MG63 (cell line): ENCODE results near the gene OAS3. TPM values are rescaled to one million over a fixed set of nuclear protein-coding genes. Genes with fewer than 3 reads are reported as not detected.
A peak's percentile ranks its signal among the peaks of the same experiment; 100 is the strongest.
"Not testable (repeated sequence)": the region's sequence is repeated elsewhere in the genome, so short reads cannot be mapped to it uniquely, and the experiment has no call there.

ENCODE experiments used
- DNase-seq: peaks from one replicate; pipeline ENCODE4 v3.0.0-alpha.2; 2020
- H3K27me3 ChIP-seq: fragments of 250-450 bp; sonication (Bioruptor Pico); 2 replicates; pipeline ENCODE4 v1.5.1; 2020; ENCODE audit warnings: mild to moderate bottlenecking, moderate library complexity
- H3K36me3 ChIP-seq: fragments of 250-450 bp; sonication (Bioruptor Pico); 2 replicates; pipeline ENCODE4 v1.5.1; 2020; ENCODE audit warnings: mild to moderate bottlenecking, moderate library complexity
- H3K4me3 ChIP-seq: fragments of 250-450 bp; sonication (Bioruptor Pico); 2 replicates; pipeline ENCODE4 v1.5.1; 2020; ENCODE audit warnings: mild to moderate bottlenecking, moderate library complexity
- H3K9me3 ChIP-seq: fragments of 250-450 bp; sonication (Bioruptor Pico); 2 replicates; pipeline ENCODE4 v1.5.1; 2020; ENCODE audit warnings: mild to moderate bottlenecking, moderate library complexity
- total RNA-seq: library from RNA; depleted of rRNA; stranded (reverse); fragments of >200 nt; shearing (Covaris generic); gene quantifications from 2 replicates; pipeline ENCODE4 v1.2.3, GENCODE V29; 2014; ENCODE audit warnings: low replicate concordance

The OAS3 gene
- total RNA-seq, 1 experiment from 2014 or later = 12.5 TPM

DNA sequence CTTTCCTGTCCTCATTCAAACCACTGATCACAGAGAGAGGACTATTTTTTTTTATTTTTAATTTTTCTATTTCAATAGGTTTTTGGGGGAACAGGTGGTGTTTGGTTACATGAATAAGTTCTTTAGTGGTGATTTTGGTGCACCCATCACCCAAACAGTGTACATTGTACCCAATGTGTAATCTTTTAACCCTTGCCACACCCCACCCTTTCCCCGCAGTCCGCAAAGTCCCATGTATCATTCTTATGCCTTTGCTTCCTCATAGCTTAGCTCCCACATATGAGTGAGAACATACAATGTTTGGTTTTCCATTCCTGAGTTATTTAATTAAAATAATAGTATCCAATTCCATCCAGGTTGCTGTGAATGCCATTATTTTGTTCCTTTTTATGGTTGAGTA, 24.4 kb upstream of the OAS3 start:
- not testable (repeated sequence) for H3K36me3 ChIP-seq, H3K4me3 ChIP-seq, DNase-seq, H3K27me3 ChIP-seq
- H3K9me3 ChIP-seq = peaks cover 14% of the 10 kb centered on the region

DNA sequence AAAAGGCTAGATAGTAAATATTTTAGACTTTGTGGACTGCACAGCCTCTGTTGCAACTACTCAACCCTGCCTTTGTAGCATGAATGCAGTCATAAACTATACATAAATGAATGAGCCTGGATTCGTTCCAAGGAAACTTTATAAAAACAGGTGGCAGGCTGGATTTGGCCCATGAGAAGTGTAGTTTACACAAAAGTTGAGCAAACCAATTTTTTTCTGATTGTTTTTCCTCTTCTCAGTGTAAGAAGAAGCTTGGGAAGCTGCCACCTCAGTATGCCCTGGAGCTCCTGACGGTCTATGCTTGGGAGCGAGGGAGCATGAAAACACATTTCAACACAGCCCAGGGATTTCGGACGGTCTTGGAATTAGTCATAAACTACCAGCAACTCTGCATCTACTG, 22.0 kb upstream of the OAS3 start:
- Histone ChIP-seq H3K9me3 (peaks cover 14% of the 10 kb centered on the region), H3K4me3 (no peak overlapping the region), H3K36me3 (no peaks in the 10 kb centered on the region), H3K27me3 (no peaks in the 10 kb centered on the region)
- peak; percentile 86 for DNase-seq

DNA sequence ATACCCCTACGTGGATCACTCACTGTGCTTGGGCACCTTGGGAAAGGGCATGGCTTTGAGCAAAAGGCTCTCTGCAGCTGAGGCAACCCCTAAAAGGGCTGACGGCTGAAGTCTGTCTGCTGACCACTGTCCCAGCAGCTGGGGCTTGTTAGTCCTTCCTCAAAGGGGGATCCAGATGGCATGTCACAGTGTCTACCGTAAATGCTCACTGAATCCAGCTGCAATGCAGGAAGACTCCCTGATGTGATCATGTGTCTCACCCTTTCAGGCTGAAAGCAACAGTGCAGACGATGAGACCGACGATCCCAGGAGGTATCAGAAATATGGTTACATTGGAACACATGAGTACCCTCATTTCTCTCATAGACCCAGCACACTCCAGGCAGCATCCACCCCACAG, 19.2 kb upstream of the OAS3 start:
- no peaks in the 10 kb centered on the region; the same call in 1 of the 2 replicates for H3K27me3 ChIP-seq

DNA sequence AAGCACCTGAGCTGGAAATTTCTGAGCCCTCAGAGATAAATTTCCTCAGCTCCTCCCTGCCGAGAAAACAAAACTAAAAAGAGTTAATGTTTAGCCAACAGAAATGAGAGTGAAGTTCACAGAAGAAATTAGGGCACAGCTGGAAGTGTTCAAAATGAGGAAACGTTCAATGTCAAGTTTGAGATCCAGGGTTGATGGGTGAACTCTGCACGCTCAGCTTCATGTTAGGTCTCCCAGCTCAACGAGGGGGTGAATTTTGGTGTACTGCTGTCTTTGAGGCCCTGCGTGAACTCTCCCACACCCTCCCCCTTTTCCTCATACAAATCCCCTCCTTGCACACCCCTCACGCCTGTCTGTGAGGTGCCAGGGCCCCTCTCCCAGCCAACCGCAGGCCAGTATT, 13.3 kb upstream of the OAS3 start:
- no peaks in the 10 kb centered on the region for H3K36me3 ChIP-seq
- H3K27me3 ChIP-seq = no peaks in the 10 kb centered on the region; the same call in 1 of the 2 replicates
- no peaks in the 10 kb centered on the region for H3K9me3 ChIP-seq
- H3K4me3 ChIP-seq = no peak overlapping the region
- no peak for DNase-seq

More for the DNA sequence above, 19.2 kb upstream of the OAS3 start:
- Histone ChIP-seq H3K4me3 (no peak overlapping the region), H3K9me3 (no peaks in the 10 kb centered on the region), H3K36me3 (no peaks in the 10 kb centered on the region)
- DNase-seq = no peak

DNA sequence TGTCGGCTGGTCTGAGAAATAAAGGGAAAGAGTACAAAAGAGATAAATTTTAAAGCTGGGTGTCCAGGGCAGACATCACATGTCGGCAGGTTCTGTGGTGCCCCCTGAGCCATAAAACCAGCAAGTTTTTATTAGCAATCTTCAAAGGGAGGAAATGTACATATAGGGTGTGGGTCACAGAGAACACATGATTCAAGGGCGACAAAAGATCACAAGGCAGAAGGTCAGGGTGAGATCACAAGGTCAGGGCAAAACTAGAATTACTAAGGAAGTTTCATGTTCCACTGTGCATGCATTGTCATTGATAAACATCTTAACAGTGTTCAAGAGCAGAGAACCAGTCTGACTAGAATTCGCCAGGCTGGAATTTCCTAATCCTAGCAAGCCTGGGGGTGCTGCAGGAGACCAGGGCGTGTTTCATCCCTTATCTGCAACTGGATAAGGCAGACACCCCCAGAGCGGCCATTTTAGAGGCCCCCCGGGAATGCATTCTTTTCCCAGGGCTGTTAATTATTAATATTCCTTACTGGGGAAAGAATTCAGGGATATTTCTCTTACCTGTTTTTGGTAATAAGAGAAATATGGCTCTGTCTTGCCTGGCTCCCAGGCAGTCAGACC, 11.7 kb upstream of the OAS3 start:
- DNase-seq, H3K36me3 ChIP-seq, H3K27me3 ChIP-seq, H3K9me3 ChIP-seq, H3K4me3 ChIP-seq: not testable (repeated sequence)

DNA sequence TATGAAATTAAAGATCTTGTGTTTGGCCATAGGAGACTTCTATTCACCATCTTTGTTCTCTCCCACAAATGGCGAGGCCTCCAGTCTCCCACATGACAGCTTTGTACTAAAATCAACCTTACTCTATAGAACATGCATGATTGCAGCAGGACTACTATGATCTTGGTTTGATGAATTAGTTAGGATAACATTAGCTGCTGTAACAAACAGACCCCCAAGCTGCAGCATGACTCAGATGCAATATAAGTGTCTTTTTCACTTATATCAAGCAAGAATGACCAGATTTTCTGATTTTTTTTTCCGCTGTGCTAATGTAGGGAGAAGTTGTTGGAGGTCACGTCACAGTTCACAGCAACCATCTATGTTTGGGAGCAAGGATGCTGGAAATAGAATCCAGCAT, 10.8 kb upstream of the OAS3 start:
- DNase-seq = no peak
- no peak overlapping the region for H3K4me3 ChIP-seq
- H3K9me3 ChIP-seq = no peaks in the 10 kb centered on the region
- no peaks in the 10 kb centered on the region for H3K36me3 ChIP-seq
- H3K27me3 ChIP-seq = no peaks in the 10 kb centered on the region; the same call in 1 of the 2 replicates

DNA sequence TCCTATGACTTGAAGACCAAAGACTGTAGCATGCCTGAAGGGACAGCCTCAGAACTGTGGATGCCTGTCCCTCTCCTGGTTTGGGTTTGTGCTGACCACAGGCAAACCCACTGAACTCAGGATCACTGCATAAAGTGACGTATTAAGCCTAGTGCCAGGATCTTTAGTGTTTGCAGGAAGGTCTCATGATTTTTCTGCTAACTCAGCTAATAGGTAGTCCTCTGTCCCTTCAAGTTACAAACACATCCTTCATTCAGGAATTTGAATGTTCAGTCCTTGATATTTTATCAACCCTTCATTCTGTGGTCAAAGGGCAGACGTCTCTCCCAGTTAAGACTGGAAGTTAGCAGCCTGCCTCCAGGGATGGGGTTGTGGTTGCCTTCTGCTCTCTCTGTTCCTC, 10.3 kb upstream of the OAS3 start:
- no peak for DNase-seq
- Histone ChIP-seq H3K4me3 (no peak overlapping the region), H3K9me3 (no peaks in the 10 kb centered on the region)

DNA sequence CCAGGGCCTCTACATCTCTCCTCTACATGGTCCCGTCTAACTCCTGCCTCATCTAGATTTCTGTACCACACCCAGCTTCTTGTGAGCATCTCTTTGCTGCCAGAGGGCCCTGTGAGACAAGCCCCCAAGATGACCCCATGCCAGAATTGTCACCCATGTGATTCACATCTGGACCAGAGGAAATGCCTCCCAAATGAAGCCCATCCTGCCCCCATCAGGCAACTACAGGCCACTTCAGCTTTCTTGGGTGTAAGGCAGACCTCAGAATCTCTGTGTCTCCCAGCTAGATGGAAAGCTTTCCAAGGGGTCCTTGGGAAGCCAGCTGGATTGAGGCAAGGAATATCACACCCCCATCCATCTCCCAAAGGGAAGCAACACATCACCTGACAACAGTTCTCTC, 9.3 kb upstream of the OAS3 start:
- Histone ChIP-seq H3K27me3 (no peaks in the 10 kb centered on the region), H3K4me3 (no peak overlapping the region), H3K36me3 (no peaks in the 10 kb centered on the region), H3K9me3 (no peaks in the 10 kb centered on the region)
- no peak for DNase-seq

More for the DNA sequence above, 10.3 kb upstream of the OAS3 start:
- Histone ChIP-seq H3K36me3 (no peaks in the 10 kb centered on the region), H3K27me3 (no peaks in the 10 kb centered on the region; the same call in 1 of the 2 replicates)

DNA sequence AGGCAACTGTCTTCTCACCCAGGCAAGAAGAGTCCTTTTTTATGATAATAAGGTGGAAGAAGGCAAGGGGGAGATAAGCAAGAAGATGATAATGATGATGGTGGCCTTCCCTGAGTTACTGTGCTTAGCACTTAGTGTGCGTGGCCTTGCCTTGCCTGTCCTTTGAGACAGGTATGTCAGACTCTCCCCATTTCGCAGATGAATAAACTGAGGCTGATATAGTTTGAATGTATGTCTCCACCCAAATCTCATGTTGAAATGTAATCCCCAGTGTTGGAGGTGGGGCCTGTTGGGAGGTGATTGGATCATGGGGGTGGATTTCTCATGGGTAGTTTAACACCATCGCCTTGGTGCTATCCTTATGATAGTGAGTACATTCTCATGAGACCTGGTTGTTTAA, 8.6 kb upstream of the OAS3 start:
- no peaks in the 10 kb centered on the region for H3K36me3 ChIP-seq
- no peak for DNase-seq
- no peak overlapping the region for H3K4me3 ChIP-seq
- no peaks in the 10 kb centered on the region for H3K9me3 ChIP-seq
- no peaks in the 10 kb centered on the region for H3K27me3 ChIP-seq

DNA sequence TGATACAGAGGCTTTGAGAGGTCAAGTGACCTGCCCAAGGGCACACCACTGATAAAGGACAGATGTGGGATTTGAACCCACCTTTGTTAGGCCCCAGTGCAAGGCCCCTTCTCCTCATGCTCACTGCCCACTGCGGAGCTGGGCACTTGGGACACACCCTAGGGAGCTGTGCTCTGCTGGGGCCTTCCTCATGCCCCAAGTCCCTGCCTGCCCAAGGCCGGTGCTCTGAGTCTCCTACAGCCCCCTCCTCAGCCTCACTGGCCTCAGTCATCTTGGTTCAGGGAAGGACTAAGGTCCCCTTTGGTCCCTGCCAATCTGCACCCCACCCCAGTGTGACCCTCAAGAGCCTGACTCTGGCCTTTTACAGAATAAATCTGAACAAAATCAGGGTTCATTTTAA, 7.9 kb upstream of the OAS3 start:
- Histone ChIP-seq H3K27me3 (no peaks in the 10 kb centered on the region), H3K9me3 (no peaks in the 10 kb centered on the region), H3K4me3 (no peak overlapping the region), H3K36me3 (no peaks in the 10 kb centered on the region)
- DNase-seq = no peak

DNA sequence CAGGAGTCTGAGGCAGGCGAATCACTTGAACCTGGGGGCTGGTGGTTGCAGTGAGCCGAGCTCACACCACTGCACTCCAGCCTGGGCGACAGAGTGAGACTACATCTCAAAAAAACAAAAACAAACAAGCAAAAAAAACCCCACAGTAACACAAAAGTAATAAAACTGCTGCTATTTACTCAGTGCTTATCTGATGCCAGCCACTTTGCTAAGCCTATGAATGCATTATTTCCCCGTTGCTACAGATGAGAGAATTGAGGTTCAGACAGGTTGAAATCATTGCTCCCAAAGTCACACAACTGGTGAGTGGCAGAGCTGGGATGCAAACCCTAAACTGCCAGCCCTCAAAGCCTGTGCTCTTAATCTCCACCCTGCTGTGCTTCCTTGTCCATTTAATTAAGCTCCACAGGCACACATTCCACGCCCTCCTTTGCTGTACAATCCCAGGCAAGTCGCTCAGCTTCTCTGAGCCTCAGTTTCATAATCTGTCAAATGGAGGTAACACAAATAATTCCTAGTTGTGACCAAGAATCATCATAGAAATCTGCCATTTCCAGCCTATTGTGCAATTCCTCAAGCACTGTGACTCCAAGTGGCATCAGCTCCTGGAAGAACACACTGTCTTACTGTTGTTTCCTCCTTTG, 5.7 kb upstream of the OAS3 start:
- no peaks in the 10 kb centered on the region for H3K27me3 ChIP-seq
- DNase-seq = no peak
- no peak overlapping the region for H3K4me3 ChIP-seq
- H3K9me3 ChIP-seq = no peaks in the 10 kb centered on the region
- no peaks in the 10 kb centered on the region for H3K36me3 ChIP-seq

DNA sequence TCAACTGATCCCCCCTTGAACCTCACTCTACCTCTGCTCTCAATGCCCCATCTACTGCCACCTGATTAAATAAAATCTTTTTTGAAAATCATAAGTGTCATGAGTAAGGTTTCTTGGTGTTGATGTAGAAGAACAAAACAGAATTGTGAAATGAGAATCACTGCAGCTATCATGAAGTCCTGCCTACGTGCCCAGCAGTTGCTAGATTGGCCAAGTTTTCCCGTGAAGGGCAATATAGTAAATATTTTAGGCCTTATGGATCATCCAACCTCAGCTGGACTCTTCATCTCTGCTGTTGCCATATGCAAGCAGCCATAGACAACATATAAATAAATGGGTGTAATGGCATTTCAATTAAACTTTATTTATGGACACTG, 5.2 kb upstream of the OAS3 start:
- no peak for DNase-seq
- Histone ChIP-seq H3K9me3 (no peaks in the 10 kb centered on the region), H3K4me3 (no peak overlapping the region), H3K27me3 (no peaks in the 10 kb centered on the region), H3K36me3 (no peaks in the 10 kb centered on the region)

DNA sequence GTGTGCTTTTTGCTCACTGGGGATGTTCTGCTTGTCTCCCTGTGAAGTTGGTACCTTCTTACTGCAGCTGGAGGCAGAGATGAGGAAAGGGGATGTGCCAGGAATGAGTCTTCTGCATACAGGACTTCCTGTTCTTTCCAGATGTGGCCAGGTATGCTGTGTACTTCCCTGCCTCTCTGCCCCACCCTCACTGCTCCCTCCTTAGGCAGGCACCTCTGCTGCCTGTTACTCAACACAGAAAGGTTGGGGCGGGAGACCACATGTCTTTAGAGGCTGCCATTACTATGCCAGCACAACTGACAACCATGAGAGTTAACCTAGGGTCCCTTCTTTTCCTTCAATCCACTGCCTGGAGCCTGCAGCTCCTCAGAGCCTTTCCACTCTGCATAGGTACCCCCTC, 2.0 kb upstream of the OAS3 start:
- Histone ChIP-seq H3K9me3 (no peaks in the 10 kb centered on the region), H3K4me3 (no peak overlapping the region), H3K27me3 (no peaks in the 10 kb centered on the region), H3K36me3 (no peaks in the 10 kb centered on the region)
- DNase-seq = no peak

DNA sequence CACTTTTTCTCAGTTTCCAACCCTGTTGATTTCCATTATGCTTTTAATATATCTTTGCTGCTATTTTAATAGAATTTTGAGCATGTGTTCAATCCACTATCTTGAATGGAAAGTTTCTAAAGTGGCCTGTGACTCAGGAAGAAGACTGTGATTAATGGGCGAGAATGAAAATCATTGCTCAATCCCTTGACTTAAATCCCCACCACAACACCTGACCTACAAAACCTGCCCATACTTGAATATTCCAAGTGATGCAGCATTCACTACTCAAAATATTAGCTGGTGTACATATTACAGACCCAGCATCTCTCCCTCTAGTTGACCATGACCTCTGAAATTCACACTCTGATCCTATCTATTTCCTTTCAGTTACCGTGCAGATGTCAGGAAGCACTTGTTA, 1.3 kb upstream of the OAS3 start:
- Histone ChIP-seq H3K4me3 (no peak overlapping the region), H3K27me3 (no peaks in the 10 kb centered on the region), H3K36me3 (no peaks in the 10 kb centered on the region), H3K9me3 (no peaks in the 10 kb centered on the region)
- no peak for DNase-seq

DNA sequence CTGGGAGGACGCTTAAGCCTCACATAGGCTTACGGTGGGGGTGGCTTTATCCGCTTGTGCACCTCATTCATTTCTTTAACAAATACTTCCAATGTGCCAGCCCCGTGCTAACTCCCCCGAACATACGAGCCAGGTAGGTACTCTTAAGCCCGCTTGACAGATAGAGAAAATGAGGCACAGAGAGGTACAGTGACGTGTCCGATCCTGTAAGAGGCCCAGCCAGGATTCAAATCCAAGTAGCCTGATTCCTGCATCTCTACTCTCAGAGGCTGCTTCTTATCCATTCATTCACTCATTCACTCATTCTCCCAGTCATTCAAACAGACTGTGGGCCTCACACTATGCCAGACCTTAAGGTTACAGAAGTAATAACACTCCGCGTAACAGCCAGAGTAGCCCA, 477 bp downstream of the OAS3 start:
- Histone ChIP-seq H3K4me3 (peak overlapping the region; percentile 76), H3K27me3 (no peaks in the 10 kb centered on the region), H3K9me3 (no peaks in the 10 kb centered on the region), H3K36me3 (no peaks in the 10 kb centered on the region)
- DNase-seq = no peak

DNA sequence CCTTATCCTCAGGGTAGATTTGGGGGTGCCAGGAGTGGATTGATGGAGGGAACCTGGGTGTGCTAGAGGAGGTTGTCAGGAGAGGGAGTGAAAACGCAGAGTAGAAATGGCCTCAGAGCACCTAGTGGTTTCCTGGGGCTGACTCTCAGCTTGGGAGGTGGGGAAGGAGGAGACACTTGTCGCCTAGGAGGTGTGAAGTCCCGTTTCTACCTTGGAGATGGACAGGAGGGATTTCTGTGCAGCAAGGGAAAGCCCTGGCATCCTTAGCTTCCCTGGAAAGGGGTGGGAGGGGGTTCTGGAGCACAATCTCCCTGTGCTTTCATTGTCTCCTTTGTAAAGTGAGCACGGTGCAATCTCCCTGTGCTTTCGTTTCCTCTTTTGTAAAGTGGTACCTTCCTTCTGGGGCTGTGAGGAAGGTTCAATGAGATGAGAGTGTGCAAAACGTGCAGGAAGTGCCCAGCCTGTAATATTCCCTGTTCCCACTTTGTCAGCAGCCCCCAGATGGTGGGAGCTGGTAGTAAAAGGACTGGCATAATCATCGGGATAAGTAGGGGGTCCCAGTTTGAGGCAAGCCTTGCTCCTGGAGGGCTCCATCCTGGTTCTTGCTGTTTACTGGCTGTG, 1.6 kb downstream of the OAS3 start:
- DNase-seq = no peak

DNA sequence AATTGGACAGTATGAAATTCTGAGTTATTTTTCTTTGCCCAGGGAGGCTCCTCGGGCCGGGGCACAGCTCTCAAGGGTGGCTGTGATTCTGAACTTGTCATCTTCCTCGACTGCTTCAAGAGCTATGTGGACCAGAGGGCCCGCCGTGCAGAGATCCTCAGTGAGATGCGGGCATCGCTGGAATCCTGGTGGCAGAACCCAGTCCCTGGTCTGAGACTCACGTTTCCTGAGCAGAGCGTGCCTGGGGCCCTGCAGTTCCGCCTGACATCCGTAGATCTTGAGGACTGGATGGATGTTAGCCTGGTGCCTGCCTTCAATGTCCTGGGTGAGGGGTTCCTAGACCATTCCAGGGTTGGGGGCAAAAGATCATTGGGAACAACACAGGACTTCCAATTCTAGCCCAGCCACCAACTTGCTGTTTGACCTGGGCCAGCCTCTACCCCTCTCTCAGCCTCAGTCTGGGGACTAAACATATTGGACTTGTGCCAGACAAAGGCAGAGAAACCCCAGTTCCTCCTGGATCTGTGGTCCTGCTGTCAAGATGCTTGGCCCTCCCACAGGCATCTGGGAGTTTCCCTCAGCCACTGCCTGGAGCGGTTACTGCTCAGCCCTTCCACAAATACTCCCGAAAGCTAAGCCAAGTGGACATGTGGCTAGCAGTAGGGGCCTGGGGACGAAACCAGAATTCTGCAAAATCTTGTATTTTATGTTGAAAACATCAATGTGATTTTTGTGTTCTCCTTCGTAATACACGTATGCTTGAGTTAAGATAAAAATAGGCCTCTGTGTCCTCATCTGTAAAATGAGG, 3.5 kb downstream of the OAS3 start:
- H3K9me3 ChIP-seq = no peaks in the 10 kb centered on the region
- DNase-seq = no peak
- no peak overlapping the region for H3K4me3 ChIP-seq
- peaks cover 4% of the 10 kb centered on the region for H3K36me3 ChIP-seq
- no peaks in the 10 kb centered on the region for H3K27me3 ChIP-seq

More for the DNA sequence above, 1.6 kb downstream of the OAS3 start:
- no peaks in the 10 kb centered on the region for H3K9me3 ChIP-seq
- H3K27me3 ChIP-seq = no peaks in the 10 kb centered on the region
- H3K4me3 ChIP-seq = peak overlapping the region; percentile 76
- peaks cover 4% of the 10 kb centered on the region; the same call in 1 of the 2 replicates for H3K36me3 ChIP-seq
